Islet of Langerhans (tissue), 1 donor: ENCODE data around the gene AUTS2.

Experiments
- FAIRE-seq: peaks from one replicate; lab custom pipeline; 2011; peaks lifted over from hg19 to GRCh38; lab: Jason Lieb, UNC

Gene AUTS2

GRCh38 chr7:70477036-70478010, 879.0 kb downstream of the AUTS2 start:
- FAIRE-seq: no peak

- FAIRE-seq: no peak
Measured at GRCh38 chr7:70479153-70480021, 881.1 kb downstream of the AUTS2 start.

- FAIRE-seq: no peak
Measured at GRCh38 chr7:70480927-70481569, 882.8 kb downstream of the AUTS2 start.

GRCh38 chr7:70481570-70482123, 883.4 kb downstream of the AUTS2 start:
- no peak for FAIRE-seq

- no peak for FAIRE-seq
Measured at GRCh38 chr7:70484255-70484654, 886.0 kb downstream of the AUTS2 start.

- no peak for FAIRE-seq
Measured at GRCh38 chr7:70486977-70487376, 888.7 kb downstream of the AUTS2 start.

- no peak for FAIRE-seq
Measured at GRCh38 chr7:70487428-70487827, 889.2 kb downstream of the AUTS2 start.

GRCh38 chr7:70487886-70488285, 889.6 kb downstream of the AUTS2 start:
- FAIRE-seq: no peak

GRCh38 chr7:70489813-70490212, 891.5 kb downstream of the AUTS2 start:
- FAIRE-seq: no peak

GRCh38 chr7:70492625-70493024, 894.4 kb downstream of the AUTS2 start:
- no peak for FAIRE-seq

GRCh38 chr7:70494225-70495032, 896.2 kb downstream of the AUTS2 start:
- FAIRE-seq: no peak

GRCh38 chr7:70495033-70495376, 896.7 kb downstream of the AUTS2 start:
- FAIRE-seq: no peak

- no peak for FAIRE-seq
Measured at GRCh38 chr7:70497793-70498192, 899.5 kb downstream of the AUTS2 start.

- no peak for FAIRE-seq
Measured at GRCh38 chr7:70498232-70498992, 900.1 kb downstream of the AUTS2 start.

- FAIRE-seq: no peak
Measured at GRCh38 chr7:70500261-70500660, 902.0 kb downstream of the AUTS2 start.

GRCh38 chr7:70502117-70502863, 904.0 kb downstream of the AUTS2 start:
- FAIRE-seq: no peak

- FAIRE-seq: no peak
Measured at GRCh38 chr7:70504254-70504653, 906.0 kb downstream of the AUTS2 start.

- FAIRE-seq: no peak
Measured at GRCh38 chr7:70505468-70505867, 907.2 kb downstream of the AUTS2 start.

- no peak for FAIRE-seq
Measured at GRCh38 chr7:70505886-70506285, 907.6 kb downstream of the AUTS2 start.

- FAIRE-seq: no peak
Measured at GRCh38 chr7:70506434-70506833, 908.2 kb downstream of the AUTS2 start.
